HepG2 (cell line): Measurements from ENCODE around the gene PEAK3. TPM values are rescaled to one million over a fixed set of nuclear protein-coding genes. Genes with fewer than 3 reads are reported as not detected.

Experiments
- FOXP1 ChIP-seq, 2 experiments: fragments of 450-650 bp in 1 of 2; IDR thresholded peaks; 2 replicates each; pipeline ENCODE4 v1.6.1; 2017 to 2018; ENCODE audit warnings: antibody characterized with exemption in 1 of 2
- HNF1B ChIP-seq: sonication (generic); formaldehyde crosslinking; IDR thresholded peaks from 2 replicates; pipeline ENCODE4 v1.5.1; 2020; ENCODE audit warnings: mild to moderate bottlenecking, moderate library complexity, missing genetic modification reagents
- SYNCRIP ChIP-seq: fragments of 200-400 bp; formaldehyde crosslinking; IDR thresholded peaks from 2 replicates; pipeline ENCODE4 v1.6.1; 2018; ENCODE audit warnings: mild to moderate bottlenecking, low read depth, low read length; ENCODE audit not compliant: insufficient read depth
- TIGD3 ChIP-seq: sonication (generic); formaldehyde crosslinking; IDR thresholded peaks from 2 replicates; pipeline ENCODE4 v1.5.1; 2020; ENCODE audit warnings: mild to moderate bottlenecking, missing genetic modification reagents, borderline replicate concordance
- ZFAT ChIP-seq: sonication (generic); formaldehyde crosslinking; conservative IDR thresholded peaks from 2 replicates; pipeline ENCODE4 v1.8.1; 2023; ENCODE audit warnings: missing genetic modification reagents, inconsistent platforms
- ZFP41 ChIP-seq: sonication (generic); formaldehyde crosslinking; IDR thresholded peaks from 2 replicates; pipeline ENCODE4 v1.4.0; 2020; ENCODE audit warnings: mild to moderate bottlenecking, missing genetic modification reagents, borderline replicate concordance
- ZMYM2 ChIP-seq: sonication (generic); formaldehyde crosslinking; IDR thresholded peaks from 2 replicates; pipeline ENCODE4 v1.8.0; 2022; ENCODE audit warnings: mild to moderate bottlenecking, missing genetic modification reagents
- ZNF501 ChIP-seq: sonication (generic); formaldehyde crosslinking; IDR thresholded peaks from 2 replicates; pipeline ENCODE4 v1.5.1; 2020; ENCODE audit warnings: mild to moderate bottlenecking, moderate library complexity, missing genetic modification reagents
- ZNF572 ChIP-seq: sonication (generic); formaldehyde crosslinking; IDR thresholded peaks from 2 replicates; pipeline ENCODE4 v1.5.1; 2020; ENCODE audit warnings: mild to moderate bottlenecking, missing genetic modification reagents
- ZNF614 ChIP-seq: IDR thresholded peaks from 2 replicates; pipeline ENCODE4 v1.6.1; 2018; ENCODE audit warnings: missing biosample characterization, missing genetic modification reagents, inconsistent platforms, borderline replicate concordance
- polyA plus RNA-seq, 8 experiments: library from polyadenylated mRNA; depleted of rRNA in 3 of 8; stranded (reverse) in 7 of 8; unstranded in 1 of 8; fragments of >200 nt; fragmentation: Illumina TruSeq in 4 of 8; extraction: Trizol in 4 of 8; gene quantifications; 2 replicates each; pipeline versions ENCODE4 v1.2.1 to v1.2.3, GENCODE V29; 2011 to 2016; ENCODE audit warnings: low read depth in 4 of 8, missing spikeins in 1 of 8, mixed read lengths in 1 of 8; ENCODE audit not compliant: insufficient read depth in 1 of 8
- total RNA-seq, 5 experiments: library from RNA; depleted of rRNA; stranded (reverse); fragments of >200 nt; fragmentation: Illumina TruSeq; extraction: Trizol; gene quantifications; 2 replicates each; pipeline ENCODE4 v1.2.3, GENCODE V29; 2016; ENCODE audit warnings: low read depth in 1 of 5
- TF ChIP-seq, protein P1 (sequence below): sonication (generic); formaldehyde crosslinking; IDR thresholded peaks from 2 replicates; pipeline ENCODE4 v1.5.0; 2020; ENCODE audit warnings: mild to moderate bottlenecking, missing genetic modification reagents, borderline replicate concordance
- TF ChIP-seq, protein P2 (sequence below): sonication (generic); formaldehyde crosslinking; IDR thresholded peaks from 2 replicates; pipeline ENCODE4 v1.8.0; 2022; ENCODE audit warnings: low read depth, missing genetic modification reagents
- TF ChIP-seq, protein P3 (sequence below): sonication (generic); formaldehyde crosslinking; IDR thresholded peaks from 2 replicates; pipeline ENCODE4 v1.4.0; 2020; ENCODE audit warnings: missing genetic modification reagents

The PEAK3 gene
- total and polyA plus RNA-seq, 2 of the 13 experiments (the other 11 are each of a cell fraction or from before 2014, with no cell fraction given), result not detected

DNA sequence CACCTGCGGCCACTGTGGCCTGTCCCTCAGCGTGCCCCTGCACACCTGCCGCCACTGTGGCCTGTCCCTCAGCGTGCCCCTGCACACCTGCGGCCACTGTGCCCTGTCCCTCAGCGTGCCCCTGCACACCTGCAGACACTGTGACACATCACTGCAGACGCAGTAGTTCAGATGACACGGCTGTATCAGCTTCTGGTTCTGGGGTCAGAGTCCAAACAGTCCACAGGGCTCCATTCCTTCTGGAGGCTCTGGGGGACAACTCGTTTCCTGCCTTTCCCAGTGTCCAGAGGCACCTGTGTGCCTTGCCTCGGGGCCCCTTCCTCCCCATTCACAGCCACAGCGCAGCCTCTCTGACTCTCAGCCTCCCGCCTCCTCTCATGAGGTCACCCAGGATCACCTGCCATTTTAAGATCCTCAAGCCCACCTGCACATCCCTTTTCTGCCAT, 39.9 kb downstream of the PEAK3 start (continued):
- TF ChIP-seq, protein P1, sequence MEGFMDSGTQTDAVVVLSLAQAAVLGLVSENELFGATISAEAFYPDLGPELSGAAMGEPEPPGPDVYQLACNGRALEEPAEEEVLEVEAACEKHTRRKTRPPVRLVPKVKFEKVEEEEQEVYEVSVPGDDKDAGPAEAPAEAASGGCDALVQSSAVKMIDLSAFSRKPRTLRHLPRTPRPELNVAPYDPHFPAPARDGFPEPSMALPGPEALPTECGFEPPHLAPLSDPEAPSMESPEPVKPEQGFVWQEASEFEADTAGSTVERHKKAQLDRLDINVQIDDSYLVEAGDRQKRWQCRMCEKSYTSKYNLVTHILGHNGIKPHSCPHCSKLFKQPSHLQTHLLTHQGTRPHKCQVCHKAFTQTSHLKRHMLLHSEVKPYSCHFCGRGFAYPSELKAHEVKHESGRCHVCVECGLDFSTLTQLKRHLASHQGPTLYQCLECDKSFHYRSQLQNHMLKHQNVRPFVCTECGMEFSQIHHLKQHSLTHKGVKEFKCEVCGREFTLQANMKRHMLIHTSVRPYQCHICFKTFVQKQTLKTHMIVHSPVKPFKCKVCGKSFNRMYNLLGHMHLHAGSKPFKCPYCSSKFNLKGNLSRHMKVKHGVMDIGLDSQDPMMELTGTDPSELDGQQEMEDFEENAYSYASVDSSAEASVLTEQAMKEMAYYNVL, result peak; percentile 43; the same call in 1 of the 2 replicates
- TF ChIP-seq ZNF501 (CRISPR knock-in tag), result peak; percentile 69
- TF ChIP-seq ZFAT, result no peak
- 0 out of 2 replicates have a peak, but pooled peaks have one; percentile 21 for TF ChIP-seq HNF1B (CRISPR knock-in tag)
- 0 out of 2 replicates have a peak, but pooled peaks have one; percentile 28 for TF ChIP-seq ZNF614 (CRISPR knock-in tag)
- TF ChIP-seq, protein P2, sequence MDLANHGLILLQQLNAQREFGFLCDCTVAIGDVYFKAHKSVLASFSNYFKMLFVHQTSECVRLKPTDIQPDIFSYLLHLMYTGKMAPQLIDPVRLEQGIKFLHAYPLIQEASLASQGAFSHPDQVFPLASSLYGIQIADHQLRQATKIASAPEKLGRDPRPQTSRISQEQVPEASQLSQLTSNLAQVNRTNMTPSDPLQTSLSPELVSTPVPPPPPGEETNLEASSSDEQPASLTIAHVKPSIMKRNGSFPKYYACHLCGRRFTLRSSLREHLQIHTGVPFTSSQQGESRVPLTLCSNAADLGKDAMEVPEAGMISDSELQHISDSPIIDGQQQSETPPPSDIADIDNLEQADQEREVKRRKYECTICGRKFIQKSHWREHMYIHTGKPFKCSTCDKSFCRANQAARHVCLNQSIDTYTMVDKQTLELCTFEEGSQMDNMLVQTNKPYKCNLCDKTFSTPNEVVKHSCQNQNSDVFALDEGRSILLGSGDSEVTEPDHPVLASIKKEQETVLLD (CRISPR knock-in tag), result no peak
- TF ChIP-seq TIGD3, result no peak
- no peak for TF ChIP-seq SYNCRIP
- TF ChIP-seq ZMYM2 (CRISPR knock-in tag), result 0 out of 2 replicates have a peak, but pooled peaks have one; percentile 19
- TF ChIP-seq, protein P3, sequence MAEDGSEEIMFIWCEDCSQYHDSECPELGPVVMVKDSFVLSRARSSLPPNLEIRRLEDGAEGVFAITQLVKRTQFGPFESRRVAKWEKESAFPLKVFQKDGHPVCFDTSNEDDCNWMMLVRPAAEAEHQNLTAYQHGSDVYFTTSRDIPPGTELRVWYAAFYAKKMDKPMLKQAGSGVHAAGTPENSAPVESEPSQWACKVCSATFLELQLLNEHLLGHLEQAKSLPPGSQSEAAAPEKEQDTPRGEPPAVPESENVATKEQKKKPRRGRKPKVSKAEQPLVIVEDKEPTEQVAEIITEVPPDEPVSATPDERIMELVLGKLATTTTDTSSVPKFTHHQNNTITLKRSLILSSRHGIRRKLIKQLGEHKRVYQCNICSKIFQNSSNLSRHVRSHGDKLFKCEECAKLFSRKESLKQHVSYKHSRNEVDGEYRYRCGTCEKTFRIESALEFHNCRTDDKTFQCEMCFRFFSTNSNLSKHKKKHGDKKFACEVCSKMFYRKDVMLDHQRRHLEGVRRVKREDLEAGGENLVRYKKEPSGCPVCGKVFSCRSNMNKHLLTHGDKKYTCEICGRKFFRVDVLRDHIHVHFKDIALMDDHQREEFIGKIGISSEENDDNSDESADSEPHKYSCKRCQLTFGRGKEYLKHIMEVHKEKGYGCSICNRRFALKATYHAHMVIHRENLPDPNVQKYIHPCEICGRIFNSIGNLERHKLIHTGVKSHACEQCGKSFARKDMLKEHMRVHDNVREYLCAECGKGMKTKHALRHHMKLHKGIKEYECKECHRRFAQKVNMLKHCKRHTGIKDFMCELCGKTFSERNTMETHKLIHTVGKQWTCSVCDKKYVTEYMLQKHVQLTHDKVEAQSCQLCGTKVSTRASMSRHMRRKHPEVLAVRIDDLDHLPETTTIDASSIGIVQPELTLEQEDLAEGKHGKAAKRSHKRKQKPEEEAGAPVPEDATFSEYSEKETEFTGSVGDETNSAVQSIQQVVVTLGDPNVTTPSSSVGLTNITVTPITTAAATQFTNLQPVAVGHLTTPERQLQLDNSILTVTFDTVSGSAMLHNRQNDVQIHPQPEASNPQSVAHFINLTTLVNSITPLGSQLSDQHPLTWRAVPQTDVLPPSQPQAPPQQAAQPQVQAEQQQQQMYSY (CRISPR knock-in tag), result peak; percentile 85
- TF ChIP-seq ZFP41, result no peak
- no peak for TF ChIP-seq FOXP1 (IDR thresholded peaks at IDR 0.05)
- 0 out of 2 replicates have a peak, but pooled peaks have one; percentile 26 for TF ChIP-seq FOXP1 (CRISPR knock-in tag; IDR thresholded peaks at IDR 0.05)
- TF ChIP-seq ZNF572, result 0 out of 2 replicates have a peak, but pooled peaks have one; percentile 46
